Astrocyte (in vitro differentiated cells and primary cell): ENCODE results near the gene POU2F1. TPM values are rescaled to one million over a fixed set of nuclear protein-coding genes. Genes with fewer than 3 reads are reported as not detected.
A peak's percentile ranks its signal among the peaks of the same experiment; 100 is the strongest.

Source experiments
- DNase-seq: peaks from one replicate; pipeline ENCODE4 v3.0.0-alpha.2; 2010; ENCODE audit warnings: low read depth
- FAIRE-seq: peaks from 2 replicates; lab custom pipeline; 2011; peaks lifted over from hg19 to GRCh38; lab: Jason Lieb, UNC
- H2AFZ ChIP-seq: 2 replicates; pipeline ENCODE4 v1.6.0; 2012; ENCODE audit warnings: low read depth, low read length, inconsistent platforms
- H3K27ac ChIP-seq: 2 replicates; pipeline ENCODE4 v1.5.1; 2011; ENCODE audit warnings: low read depth, low read length, inconsistent platforms
- H3K27me3 ChIP-seq: 2 replicates; pipeline ENCODE4 v1.6.0; 2011; ENCODE audit warnings: low read length, inconsistent platforms; ENCODE audit not compliant: insufficient read depth
- H3K36me3 ChIP-seq: 2 replicates; pipeline ENCODE4 v1.5.1; 2011; ENCODE audit warnings: low read length, inconsistent platforms; ENCODE audit not compliant: insufficient read depth
- H3K4me1 ChIP-seq: 2 replicates; pipeline ENCODE4 v1.5.1; 2011; ENCODE audit warnings: low read length, inconsistent platforms; ENCODE audit not compliant: insufficient read depth
- H3K4me2 ChIP-seq: 2 replicates; pipeline ENCODE4 v1.6.0; 2012; ENCODE audit warnings: low read length, inconsistent platforms
- H3K4me3 ChIP-seq: 2 replicates; pipeline ENCODE4 v1.5.1; 2011; ENCODE audit warnings: low read depth, mild to moderate bottlenecking, low read length, inconsistent platforms; ENCODE audit not compliant: insufficient read depth
- H3K79me2 ChIP-seq: 2 replicates; pipeline ENCODE4 v1.6.0; 2012; ENCODE audit warnings: mild to moderate bottlenecking, low read length, inconsistent platforms; ENCODE audit not compliant: insufficient read depth
- H3K9ac ChIP-seq: 2 replicates; pipeline ENCODE4 v1.6.0; 2012; ENCODE audit warnings: mild to moderate bottlenecking, low read length, inconsistent platforms
- H3K9me3 ChIP-seq: 2 replicates; pipeline ENCODE4 v1.5.1; 2012; ENCODE audit warnings: low read depth, mild to moderate bottlenecking, low read length, inconsistent platforms; ENCODE audit not compliant: insufficient read depth
- H4K20me1 ChIP-seq: 2 replicates; pipeline ENCODE4 v1.6.0; 2012; ENCODE audit warnings: low read length, inconsistent platforms; ENCODE audit not compliant: insufficient read depth
- H3K27ac Mint-ChIP-seq: one replicate; pipeline ENCODE4 v1.8.0; 2021; ENCODE audit warnings: mild to moderate bottlenecking, mixed read lengths; ENCODE audit not compliant: unreplicated experiment
- H3K27me3 Mint-ChIP-seq: one replicate; pipeline ENCODE4 v1.8.0; 2021; ENCODE audit warnings: low read depth, mixed read lengths; ENCODE audit not compliant: unreplicated experiment
- H3K36me3 Mint-ChIP-seq: one replicate; pipeline ENCODE4 v1.8.0; 2021; ENCODE audit warnings: low read depth, mixed read lengths; ENCODE audit not compliant: unreplicated experiment
- H3K4me1 Mint-ChIP-seq: one replicate; pipeline ENCODE4 v1.8.0; 2021; ENCODE audit warnings: low read depth, mixed read lengths; ENCODE audit not compliant: unreplicated experiment
- H3K4me3 Mint-ChIP-seq: one replicate; pipeline ENCODE4 v1.8.0; 2021; ENCODE audit warnings: mild to moderate bottlenecking, moderate library complexity, mixed read lengths; ENCODE audit not compliant: unreplicated experiment
- H3K9me3 Mint-ChIP-seq: one replicate; pipeline ENCODE4 v1.8.0; 2021; ENCODE audit warnings: mild to moderate bottlenecking, mixed read lengths; ENCODE audit not compliant: unreplicated experiment
- CTCF ChIP-seq: IDR thresholded peaks from 2 replicates; pipeline ENCODE4 v1.5.1; 2011; ENCODE audit warnings: low read depth, mild to moderate bottlenecking, inconsistent platforms, low read length, moderate library complexity; ENCODE audit not compliant: insufficient read depth
- EZH2 ChIP-seq: IDR thresholded peaks from 2 replicates; pipeline ENCODE4 v1.6.1; 2012; ENCODE audit warnings: mild to moderate bottlenecking, low read length, inconsistent platforms; ENCODE audit not compliant: insufficient read depth
- total RNA-seq: library from RNA; stranded (reverse); gene quantifications from 2 replicates; pipeline ENCODE4 v1.2.1, GENCODE V29; 2021

POU2F1 gene
- total RNA-seq, 1 donor from 2014 or later: 21.7 TPM

DNA sequence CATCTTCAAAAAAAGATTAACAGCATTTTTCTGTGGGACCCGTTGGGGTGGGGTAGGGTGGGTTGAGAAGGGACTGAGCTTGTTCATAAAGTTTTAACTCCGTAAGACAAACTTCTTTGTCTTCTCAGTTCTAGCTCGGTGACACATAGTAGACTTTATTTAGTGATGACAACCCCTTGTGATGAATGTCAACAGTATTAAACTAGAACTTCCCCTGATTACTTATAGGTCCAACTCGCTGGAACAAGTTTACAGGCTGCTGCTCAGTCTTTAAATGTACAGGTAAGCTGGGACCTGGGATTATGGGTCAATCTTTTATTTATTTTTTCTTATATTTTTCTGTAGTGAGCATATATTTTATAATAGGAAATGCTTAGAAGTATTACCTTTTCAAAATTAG is 149.2 kb downstream of the POU2F1 start:
- TF ChIP-seq CTCF: no peak
- no peak for TF ChIP-seq EZH2
- peaks cover 2% of the 10 kb centered on the region for H3K36me3 Mint-ChIP-seq
- FAIRE-seq (no peak), DNase-seq (no peak)
- Histone ChIP-seq H3K9me3 (no peaks in the 10 kb centered on the region), H3K27ac (no peak overlapping the region), H3K27me3 (no peaks in the 10 kb centered on the region), H4K20me1 (no peaks in the 10 kb centered on the region), H3K79me2 (no peaks in the 10 kb centered on the region), H3K9ac (no peak overlapping the region), H3K4me3 (no peak overlapping the region), H3K36me3 (no peaks in the 10 kb centered on the region), H3K4me1 (no peaks in the 10 kb centered on the region), H3K4me2 (no peak overlapping the region), H2AFZ (no peak overlapping the region)
- no peaks in the 10 kb centered on the region for H3K9me3 Mint-ChIP-seq
- no peak overlapping the region for H3K27ac Mint-ChIP-seq
- no peak overlapping the region for H3K4me3 Mint-ChIP-seq
- no peaks in the 10 kb centered on the region for H3K4me1 Mint-ChIP-seq
- no peaks in the 10 kb centered on the region for H3K27me3 Mint-ChIP-seq

- H3K4me3 Mint-ChIP-seq: no peak overlapping the region
- Histone ChIP-seq H3K9me3 (no peaks in the 10 kb centered on the region), H3K4me2 (no peak overlapping the region), H2AFZ (no peak overlapping the region), H3K79me2 (no peaks in the 10 kb centered on the region), H4K20me1 (no peaks in the 10 kb centered on the region), H3K4me1 (no peaks in the 10 kb centered on the region), H3K9ac (no peak overlapping the region), H3K27me3 (no peaks in the 10 kb centered on the region), H3K36me3 (no peaks in the 10 kb centered on the region), H3K4me3 (no peak overlapping the region), H3K27ac (no peak overlapping the region)
- DNase-seq (no peak), FAIRE-seq (no peak)
- TF ChIP-seq EZH2 (no peak), CTCF (no peak)
- no peak overlapping the region for H3K27ac Mint-ChIP-seq
- H3K36me3 Mint-ChIP-seq: peaks cover 2% of the 10 kb centered on the region
- H3K4me1 Mint-ChIP-seq: no peaks in the 10 kb centered on the region
- no peaks in the 10 kb centered on the region for H3K27me3 Mint-ChIP-seq
- H3K9me3 Mint-ChIP-seq: no peaks in the 10 kb centered on the region
These were observed 150.3 kb downstream of the POU2F1 start for GRCh38 chr1:167371030-167371429.

GRCh38 chr1:167373398-167373797 is 152.7 kb downstream of the POU2F1 start:
- FAIRE-seq: no peak
- Mint-ChIP-seq H3K4me1 (no peaks in the 10 kb centered on the region), H3K27ac (no peak overlapping the region), H3K27me3 (no peaks in the 10 kb centered on the region), H3K36me3 (peaks cover 5% of the 10 kb centered on the region), H3K9me3 (no peaks in the 10 kb centered on the region), H3K4me3 (no peak overlapping the region)
- Histone ChIP-seq H3K79me2 (no peaks in the 10 kb centered on the region), H4K20me1 (no peaks in the 10 kb centered on the region), H3K9me3 (no peaks in the 10 kb centered on the region), H3K4me1 (no peaks in the 10 kb centered on the region), H3K27me3 (no peaks in the 10 kb centered on the region), H2AFZ (no peak overlapping the region), H3K36me3 (no peaks in the 10 kb centered on the region), H3K4me2 (no peak overlapping the region), H3K27ac (no peak overlapping the region), H3K9ac (no peak overlapping the region), H3K4me3 (no peak overlapping the region)
- peak; percentile 43 for DNase-seq
- no peak for TF ChIP-seq EZH2
- TF ChIP-seq CTCF: no peak
